Islet of Langerhans (tissue), 1 donor: ENCODE measurements around the gene CMTM3.
"Not testable (repeated sequence)": the region's sequence is repeated elsewhere in the genome, so short reads cannot be mapped to it uniquely, and the experiment has no call there.

Experiments used
- FAIRE-seq: peaks from one replicate; lab custom pipeline; 2011; peaks lifted over from hg19 to GRCh38; lab: Jason Lieb, UNC

Gene CMTM3

GRCh38 chr16:66610111-66610820, 5.8 kb downstream of the CMTM3 start:
- FAIRE-seq: no peak

DNA sequence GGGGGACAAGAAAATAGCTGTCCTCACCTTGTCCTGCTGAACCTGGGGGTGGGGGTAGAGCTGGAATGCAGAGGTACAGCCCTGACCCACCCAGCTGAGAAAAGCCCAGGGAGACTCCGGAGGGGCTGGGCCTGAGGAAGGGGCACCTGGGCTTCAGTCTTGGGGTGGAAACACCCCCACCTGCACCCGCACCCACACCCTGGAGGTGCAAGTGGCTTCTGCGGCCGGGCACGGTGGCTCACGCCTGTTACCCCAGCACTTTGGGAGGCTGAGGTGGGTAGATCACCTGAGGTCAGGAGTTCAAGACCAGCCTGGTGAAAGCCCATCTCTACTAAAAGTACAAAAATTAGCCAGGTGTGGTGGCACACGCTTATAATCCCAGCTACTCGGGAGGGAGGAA, 7.4 kb downstream of the CMTM3 start:
- FAIRE-seq: not testable (repeated sequence)

- no peak for FAIRE-seq
Observed at GRCh38 chr16:66612422-66612821, 7.9 kb downstream of the CMTM3 start.

- FAIRE-seq: no peak
Observed at GRCh38 chr16:66614161-66614802, 9.8 kb downstream of the CMTM3 start.

GRCh38 chr16:66616169-66616568, 11.7 kb downstream of the CMTM3 start:
- FAIRE-seq: no peak

GRCh38 chr16:66616592-66616991, 12.1 kb downstream of the CMTM3 start:
- FAIRE-seq: no peak

- FAIRE-seq: no peak
Observed at GRCh38 chr16:66617010-66617434, 12.5 kb downstream of the CMTM3 start.

GRCh38 chr16:66617728-66618127, 13.2 kb downstream of the CMTM3 start:
- no peak for FAIRE-seq

- no peak for FAIRE-seq
Observed at GRCh38 chr16:66618588-66619375, 14.3 kb downstream of the CMTM3 start.

DNA sequence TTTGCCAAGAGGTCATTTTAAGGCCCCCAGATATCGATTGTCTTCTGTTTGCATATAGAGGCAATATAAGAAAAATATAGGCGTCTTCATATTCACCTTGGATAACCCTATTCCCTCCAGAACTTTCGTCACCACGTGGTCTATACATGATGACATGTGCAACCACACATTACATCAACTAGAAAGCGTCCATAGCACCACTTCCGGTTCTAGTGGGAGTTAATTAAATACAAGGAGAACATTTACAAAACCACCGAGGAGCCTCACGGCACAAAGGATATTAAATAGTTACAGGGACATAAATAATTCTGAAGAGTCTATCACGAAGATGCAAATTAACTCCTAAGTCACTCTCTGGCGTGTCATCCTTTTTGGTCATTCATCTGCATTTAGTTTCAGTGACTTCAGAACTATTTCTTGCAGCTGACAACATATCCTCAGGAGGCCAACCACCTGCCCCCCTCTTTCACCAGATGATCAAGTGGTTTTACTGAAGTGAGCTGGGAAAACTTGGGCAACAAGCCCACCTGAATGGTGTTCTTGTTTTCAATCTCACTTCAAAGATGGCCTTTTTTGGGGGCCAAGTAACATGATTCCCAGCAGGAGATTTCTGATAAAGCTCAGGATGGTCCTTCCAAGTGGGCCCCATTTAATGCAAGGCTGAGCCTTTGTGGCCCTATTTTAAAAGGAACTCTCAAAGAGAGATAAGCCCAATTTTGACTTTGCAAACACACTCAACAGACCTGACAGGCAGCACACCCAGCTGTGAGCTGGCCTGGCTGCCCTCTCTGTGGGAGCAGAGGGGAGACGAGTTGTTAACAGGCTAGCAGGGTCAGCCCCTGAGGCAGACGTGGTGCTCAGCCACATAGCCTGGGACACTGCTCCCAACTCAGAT, 15.3 kb downstream of the CMTM3 start:
- FAIRE-seq: no peak

- no peak for FAIRE-seq
Observed at GRCh38 chr16:66620429-66620795, 15.9 kb downstream of the CMTM3 start.

DNA sequence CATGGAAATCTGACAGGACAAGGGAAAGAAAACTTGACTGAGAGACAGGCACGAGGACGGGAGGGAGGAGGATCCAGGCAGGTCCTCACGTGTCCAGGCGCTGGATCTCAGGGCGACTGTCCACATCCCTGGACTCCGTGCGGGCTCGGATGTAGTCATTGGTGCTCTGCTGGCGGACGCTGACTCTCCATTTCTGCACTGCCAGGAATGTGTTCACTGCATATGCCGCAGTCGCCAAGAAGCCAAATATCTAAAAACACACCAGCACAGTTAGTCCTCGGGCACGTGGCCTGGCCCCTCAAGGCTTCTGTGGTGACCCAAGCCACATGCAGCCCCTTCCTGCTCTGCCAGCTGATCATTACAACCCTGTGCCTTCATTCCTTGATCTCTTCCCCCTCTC, 17.5 kb downstream of the CMTM3 start:
- FAIRE-seq: no peak

DNA sequence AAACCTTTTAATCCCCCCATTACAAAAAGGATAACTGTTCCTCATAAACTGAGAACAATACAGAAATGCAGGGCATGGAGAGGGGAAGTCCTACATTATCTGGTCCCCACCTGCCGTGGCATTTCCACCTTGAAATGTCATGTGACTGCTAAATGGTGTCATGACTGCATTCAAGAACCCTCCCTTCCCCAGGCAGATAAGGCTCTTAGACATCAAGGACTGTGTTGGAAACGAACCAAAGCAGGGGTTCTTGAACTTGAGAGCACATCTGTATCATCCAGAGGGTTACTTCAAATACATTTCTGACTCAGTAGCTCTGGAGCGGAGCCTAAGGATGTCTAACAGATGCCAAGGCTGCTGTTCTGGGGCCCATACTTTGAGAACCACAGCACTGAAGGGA, 18.4 kb downstream of the CMTM3 start:
- FAIRE-seq: no peak

DNA sequence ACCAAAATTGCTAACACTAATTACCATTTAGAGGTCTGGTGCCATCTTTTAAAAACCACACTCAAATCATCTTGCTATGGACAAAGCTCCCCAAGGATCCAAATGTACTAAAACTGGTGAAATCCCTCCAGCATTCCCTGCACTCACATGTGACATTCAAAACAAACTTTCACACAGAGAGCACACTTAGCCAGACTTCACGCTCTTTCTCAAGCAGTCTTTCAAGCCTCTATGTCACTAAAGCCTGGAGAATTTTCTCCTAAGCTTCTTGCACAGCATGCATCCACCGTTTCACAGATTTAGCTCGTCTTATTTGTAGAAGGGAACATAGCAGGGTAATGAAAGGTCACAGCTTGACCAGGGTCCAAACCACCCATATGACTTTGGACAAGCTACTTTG, 19.3 kb downstream of the CMTM3 start:
- FAIRE-seq: no peak

DNA sequence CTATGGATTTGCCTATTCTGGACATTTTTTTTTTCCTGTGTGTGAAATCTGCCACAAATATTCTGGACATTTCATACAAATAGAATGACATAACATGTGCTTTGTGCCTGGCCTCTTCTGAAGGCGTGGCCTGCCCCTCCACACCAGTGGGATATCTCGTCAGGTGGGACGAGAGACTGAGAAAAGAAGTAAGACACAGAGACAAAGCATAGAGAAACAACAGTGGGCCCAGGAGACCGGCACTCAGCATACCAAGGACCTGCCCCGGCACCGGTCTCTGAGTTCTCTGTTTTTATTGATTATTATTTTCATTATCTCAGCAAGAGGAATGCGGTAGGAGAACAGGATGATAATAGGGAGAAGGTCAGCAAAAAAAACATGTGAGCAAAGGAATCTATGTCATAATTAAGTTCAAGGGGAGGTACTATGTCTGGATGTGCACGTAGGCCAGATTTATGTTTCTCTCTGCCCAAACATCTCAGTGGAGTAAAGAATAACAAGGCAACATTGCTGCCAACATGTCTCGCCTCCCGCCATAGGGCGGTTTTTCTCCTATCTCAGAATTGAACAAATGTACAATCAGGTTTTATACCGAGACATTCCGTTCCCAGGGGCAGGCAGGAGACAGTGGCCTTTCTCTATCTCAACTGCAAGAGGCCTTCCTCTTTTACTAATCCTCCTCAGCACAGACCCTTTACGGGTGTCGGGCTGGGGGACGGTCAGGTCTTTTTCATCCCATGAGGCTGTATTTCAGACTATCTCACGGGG, 23.3 kb downstream of the CMTM3 start:
- FAIRE-seq: not testable (repeated sequence)

DNA sequence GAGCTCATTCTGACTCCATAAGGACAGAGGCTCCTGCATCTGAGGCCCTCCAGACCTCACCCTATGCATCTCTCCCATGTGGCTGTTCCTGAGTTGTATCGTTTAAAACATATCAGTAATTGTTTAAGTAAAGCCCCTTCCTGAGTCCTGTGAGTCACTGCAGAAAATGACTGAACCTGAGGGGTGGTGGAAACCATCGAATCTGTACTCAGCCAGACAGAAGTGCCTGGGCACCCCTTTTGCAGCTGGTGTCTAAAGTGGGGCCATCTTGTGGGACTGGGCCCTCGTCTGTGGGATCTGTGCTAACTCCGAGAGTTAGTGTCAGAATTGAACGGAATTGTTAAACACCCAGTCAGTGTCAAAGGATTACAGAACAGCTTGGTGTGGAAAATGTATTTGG, 25.4 kb downstream of the CMTM3 start:
- no peak for FAIRE-seq

GRCh38 chr16:66630561-66631260, 26.2 kb downstream of the CMTM3 start:
- not testable (repeated sequence) for FAIRE-seq

DNA sequence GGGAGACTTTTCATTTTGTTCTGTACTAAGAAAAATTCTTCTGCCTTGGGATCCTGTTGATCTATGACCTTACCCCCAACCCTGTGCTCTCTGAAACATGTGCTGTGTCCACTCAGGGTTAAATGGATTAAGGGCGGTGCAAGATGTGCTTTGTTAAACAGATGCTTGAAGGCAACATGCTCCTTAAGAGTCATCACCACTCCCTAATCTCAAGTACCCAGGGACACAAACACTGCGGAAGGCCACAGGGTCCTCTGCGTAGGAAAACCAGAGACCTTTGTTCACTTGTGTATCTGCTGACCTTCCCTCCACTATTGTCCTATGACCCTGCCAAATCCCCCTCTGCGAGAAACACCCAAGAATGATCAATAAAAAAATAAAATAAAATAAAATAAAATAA, 27.1 kb downstream of the CMTM3 start:
- FAIRE-seq: not testable (repeated sequence)

DNA sequence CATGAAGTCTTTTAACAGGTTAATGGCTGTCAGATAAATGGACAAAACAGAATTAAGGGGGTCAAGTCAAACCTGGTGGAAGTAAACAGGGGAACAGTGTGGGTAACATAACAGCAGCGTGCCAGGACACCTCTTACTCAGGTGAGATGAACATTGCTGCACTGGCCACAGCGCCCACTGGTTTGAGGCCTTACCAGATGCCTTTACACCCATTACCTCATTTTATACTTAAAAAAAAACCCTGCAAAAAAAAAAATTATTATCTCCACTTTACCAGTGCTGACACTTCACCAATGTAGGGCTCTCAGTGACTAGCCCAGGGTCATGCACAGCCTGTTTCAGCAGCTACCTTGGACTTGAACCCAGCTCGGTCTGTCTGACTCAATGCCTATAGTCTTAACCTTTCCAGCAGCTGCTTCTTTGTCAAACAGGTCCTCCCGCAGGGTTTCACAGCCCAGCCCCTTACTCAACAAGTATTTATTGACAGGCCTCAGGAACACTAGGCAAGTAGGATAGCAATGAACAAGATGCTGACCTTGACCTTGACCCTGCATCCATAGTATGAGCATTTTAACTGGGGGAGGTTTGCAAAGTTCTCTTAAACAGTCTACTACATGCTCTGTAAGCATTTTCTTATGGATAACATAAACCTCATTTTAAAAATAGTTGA, 30.2 kb downstream of the CMTM3 start:
- no peak for FAIRE-seq

DNA sequence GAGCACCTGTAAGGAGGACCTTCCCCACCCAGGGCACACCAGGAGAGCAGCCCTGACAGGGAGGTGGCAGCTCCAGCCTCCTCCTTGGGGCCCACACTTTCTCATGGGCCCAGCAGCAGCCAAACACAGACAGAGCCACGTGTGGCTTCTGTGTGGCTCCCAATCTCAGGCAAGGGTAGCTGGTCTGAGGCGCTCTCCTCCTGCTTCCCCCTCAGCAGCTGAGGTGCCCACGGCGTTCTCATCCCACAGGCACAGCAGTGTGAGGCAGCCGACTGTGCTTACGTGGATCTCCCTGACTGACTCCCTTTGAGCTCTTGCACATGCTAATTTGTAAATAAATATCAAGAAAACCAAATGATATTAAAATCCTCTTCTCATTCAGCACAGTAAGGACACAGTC, 30.9 kb downstream of the CMTM3 start:
- FAIRE-seq: no peak
